Suprapubic skin (tissue), 3 donors: ENCODE results near the gene PAPSS2.

Source experiments
- CTCF ChIP-seq, 2 donors: fragments of 200-600 bp in 1 of 2; fragments of 450-650 bp in 1 of 2; sonication (generic) in 1 of 2; IDR thresholded peaks; one replicate each; pipeline ENCODE4 v1.5.1; 2016 to 2019; ENCODE audit warnings: antibody characterized with exemption in 2 of 2, mild to moderate bottlenecking in 1 of 2, moderate library complexity in 1 of 2
- EP300 ChIP-seq: sonication (generic); formaldehyde crosslinking; IDR thresholded peaks from one replicate; pipeline ENCODE4 v1.6.1; 2017; ENCODE audit warnings: antibody characterized with exemption

GRCh38 chr10:87632454-87632853, 27.2 kb upstream of the PAPSS2 start:
- no peak for TF ChIP-seq CTCF (IDR thresholded peaks at IDR 0.05)
- no peak for TF ChIP-seq EP300
